Islet of Langerhans (tissue), 1 donor: ENCODE data around the gene CTNS.
"Not testable (repeated sequence)": the region's sequence is repeated elsewhere in the genome, so short reads cannot be mapped to it uniquely, and the experiment has no call there.

Source experiments
- FAIRE-seq: peaks from one replicate; lab custom pipeline; 2011; peaks lifted over from hg19 to GRCh38; lab: Jason Lieb, UNC

The CTNS gene

DNA sequence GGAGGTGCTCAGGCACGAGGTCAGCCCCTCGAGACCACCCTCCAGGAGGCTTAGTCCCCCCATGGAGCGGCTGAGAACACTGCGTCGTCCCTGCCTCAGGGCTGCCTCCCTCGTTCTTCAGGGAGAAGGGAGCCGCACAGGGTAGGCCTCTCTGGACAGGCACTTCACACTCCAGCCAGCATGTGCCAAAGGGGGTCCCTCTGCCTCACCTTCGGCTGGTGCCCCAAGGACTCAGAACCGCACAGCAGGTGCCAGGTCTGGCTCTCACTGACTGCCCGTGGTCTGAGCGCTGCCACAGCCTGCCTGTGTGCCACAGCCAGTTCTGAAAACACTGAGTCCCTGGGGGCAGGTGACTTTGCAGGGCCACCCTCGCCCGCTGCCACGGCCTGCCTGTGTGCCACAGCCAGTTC lies 52.3 kb downstream of the CTNS start:
- no peak for FAIRE-seq

DNA sequence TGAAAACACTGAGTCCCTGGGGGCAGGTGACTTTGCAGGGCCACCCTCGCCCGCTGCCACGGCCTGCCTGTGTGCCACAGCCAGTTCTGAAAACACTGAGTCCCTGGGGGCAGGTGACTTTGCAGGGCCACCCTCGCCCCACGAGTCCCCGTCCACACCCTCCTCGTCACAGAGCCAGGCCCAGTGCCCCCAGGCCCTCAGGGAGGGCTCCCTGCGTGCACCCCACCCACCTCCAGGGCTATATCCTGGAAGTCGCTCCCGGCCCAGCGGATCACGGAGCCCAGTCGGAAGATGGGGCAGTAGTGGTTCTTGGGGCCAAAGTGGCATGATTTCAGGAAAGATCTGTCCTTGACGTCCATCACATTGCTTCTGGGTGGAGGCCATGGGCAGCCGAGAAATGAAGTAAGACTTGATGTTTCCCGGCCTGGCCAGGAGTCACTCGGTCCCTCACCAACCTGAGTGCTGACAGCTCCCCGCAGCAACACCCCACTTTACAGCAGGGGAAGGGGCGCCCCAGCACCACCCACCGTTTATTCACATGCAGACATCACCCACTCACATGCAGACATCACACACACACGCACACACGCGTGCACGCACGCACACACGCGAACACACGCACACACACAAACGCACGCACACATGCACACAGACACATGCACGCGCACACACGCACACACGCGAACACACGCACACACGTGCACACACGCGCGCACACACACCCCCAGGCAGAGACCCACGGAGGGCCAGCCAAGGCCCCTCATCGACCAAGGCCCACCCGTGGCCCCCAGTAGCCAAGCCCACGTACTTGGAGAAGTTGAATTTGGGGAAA lies 52.9 kb downstream of the CTNS start:
- FAIRE-seq, result no peak

DNA sequence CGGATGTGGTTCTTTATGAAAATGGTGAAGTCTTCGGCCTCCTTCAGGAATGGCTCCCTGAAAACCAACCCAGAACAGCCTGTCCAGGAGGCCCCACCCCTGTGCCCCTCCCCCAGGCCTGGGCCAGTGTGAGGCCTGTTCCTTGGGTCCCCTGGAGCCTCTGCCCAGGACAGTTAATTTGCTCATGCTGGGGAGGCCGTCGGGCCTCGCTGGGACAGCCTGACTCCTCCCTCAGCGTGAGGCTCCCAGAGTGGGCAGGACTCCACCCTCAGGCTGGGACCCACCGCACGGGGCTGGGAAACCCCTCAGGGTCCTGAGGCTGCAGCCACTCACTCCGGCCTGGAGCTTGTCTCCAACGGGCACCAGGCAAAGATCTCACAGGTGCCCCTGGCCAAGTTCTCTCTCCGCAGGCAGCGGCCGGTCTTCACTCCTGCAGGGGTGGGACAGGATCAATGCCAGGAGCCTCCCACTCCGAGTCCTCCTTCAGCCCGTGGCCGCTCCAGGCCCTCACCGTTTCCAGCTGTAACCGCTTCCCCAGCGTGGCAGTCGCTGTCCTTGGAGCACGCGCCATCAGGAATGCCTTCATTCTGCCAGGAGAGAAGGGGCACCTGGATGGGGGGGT lies 53.6 kb downstream of the CTNS start:
- FAIRE-seq, result no peak

DNA sequence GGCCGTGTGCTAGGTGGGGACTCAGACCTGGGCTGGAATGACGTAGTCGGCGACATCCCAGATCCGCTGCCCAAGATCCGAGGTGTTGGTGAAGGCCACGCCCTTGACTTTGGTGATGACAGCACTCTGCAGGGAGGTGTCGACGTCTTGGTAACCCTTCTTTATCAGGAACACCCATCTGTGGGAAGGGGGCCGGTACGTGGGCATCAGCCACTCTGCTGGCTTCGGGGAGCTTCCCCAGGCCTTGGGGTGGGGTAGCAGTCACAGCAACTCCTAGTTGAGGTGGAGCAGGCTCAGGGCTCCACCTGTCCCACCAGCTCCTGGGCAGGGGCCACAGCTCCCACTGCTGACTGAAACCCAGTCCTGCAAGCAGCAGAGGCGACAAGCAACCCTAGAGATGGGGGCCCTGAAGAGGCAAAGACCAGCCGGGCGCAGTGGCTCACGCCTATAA lies 55.1 kb downstream of the CTNS start:
- FAIRE-seq, result no peak

DNA sequence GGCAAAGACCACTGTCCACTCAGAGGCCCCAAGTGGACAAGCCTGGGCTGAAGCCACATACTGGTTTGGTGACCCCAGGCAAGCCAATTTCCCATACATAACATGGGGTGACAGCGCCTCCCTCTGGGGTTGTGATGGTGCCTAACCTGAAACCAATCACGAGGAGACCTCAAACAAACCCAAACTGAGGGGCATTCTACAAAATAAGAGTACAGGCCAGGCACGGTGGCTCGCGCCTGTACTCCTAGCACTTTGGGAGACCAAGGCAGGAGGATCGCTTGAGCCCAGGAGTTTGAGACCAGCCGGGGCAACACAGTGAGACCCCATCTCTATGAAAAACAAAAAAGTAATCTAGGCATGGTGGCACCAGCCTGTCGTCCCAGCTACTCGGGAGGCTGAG lies 55.8 kb downstream of the CTNS start:
- no peak for FAIRE-seq

DNA sequence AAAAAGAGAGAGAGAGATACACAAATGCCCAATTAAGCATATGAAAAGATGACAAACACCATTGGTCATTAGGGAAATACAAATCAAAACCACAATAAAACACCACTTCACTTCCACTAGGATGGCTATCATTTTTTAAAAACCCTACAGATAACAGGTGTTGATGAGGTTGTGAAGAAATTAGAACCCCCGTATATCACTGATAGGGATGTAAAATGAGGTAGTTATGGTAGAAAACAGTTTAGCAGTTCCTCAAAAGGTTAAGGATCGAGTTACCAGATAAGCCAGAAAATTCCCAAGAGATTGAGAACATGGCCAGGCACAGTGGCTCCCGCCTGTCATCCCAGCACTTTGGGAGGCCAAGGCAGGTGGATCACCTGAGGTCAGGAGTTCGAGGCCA lies 56.6 kb downstream of the CTNS start:
- FAIRE-seq, result no peak

DNA sequence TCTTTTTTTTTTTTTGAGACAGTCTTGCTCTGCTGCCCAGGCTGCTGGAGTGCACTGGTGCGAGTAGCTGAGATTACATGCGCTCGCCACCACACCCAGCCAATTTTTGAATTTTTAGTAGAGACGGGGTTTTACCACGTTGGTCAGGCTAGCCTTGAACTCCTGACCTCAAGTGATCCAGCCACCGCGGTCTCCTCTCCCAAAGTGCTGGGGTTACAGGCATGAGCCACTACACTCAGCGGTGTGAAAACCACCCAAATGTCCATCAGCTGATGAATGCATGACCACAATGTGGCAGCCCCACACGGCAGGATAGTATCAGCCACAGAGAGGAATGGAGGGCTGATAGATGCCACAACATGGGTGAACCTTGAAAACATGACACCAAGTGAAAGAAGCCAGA lies 57.3 kb downstream of the CTNS start:
- FAIRE-seq, result no peak

DNA sequence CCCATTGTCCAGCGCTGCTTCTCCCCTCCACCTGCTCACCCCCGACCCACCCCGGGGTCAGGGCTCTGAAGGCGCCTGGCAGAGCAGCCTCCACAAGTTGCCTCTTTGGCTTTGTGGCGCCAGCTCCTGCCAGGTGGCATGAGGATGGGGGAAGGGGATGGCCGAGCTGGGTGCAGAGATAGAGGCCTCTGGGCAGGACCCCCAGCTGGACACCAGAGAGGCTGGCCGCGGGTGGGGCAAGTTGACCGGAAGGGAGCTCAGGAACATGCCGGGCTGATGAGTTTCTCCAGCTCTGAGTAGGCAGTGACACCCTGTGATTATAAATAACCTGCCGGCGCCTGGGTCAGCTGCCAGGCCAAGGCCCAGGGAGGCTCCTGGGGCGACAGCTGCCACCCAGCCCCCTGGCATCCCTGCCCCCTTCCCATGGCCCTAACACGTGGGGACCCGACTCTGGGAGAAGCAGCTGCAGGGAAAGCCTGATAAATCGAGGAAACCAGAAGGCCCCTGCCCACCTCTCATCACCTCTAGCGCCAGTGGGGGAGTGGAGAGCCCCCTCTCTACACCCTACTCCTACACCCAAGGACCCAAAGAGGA lies 58.7 kb downstream of the CTNS start:
- no peak for FAIRE-seq

DNA sequence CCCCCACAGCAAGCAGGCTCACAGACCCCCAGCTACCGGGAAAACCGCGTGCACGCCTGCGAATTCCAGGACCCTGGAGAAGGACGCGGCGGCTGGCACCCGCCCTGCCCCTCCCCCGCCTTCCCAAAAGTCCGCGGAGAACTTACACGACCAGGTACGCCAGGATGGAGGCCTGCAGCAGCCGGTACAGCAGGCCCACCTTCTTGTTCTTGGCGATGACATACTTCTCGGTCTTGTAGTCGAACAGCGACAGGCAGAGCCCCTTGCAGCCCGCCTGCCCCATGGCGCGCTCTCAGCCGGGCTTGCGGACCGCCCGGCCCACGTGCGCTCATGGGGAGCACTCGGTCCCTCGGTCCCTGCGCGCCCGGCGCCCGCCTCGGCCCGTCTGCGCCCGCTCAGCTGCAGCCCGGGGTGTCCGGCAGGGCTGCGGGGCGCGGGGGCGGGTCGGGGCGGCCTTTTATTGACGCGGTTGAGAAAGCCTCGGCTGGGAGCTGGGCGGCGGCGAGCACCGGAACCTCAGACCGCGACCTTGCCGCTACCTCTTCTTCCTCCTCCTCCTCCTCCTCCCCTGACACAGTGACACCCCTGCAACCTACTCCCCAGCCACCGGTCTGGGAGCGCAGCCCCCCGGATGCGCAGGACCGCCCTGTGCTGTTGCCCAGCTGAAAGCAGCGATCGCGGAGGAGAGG lies 59.3 kb downstream of the CTNS start, which contains the start of gene P2RX5:
Gene P2RX5, minus strand, starts transcription at position 433 of the 689 bp plus-strand sequence. Its CDS starts 150 bp downstream, at position 283.
- no peak for FAIRE-seq

DNA sequence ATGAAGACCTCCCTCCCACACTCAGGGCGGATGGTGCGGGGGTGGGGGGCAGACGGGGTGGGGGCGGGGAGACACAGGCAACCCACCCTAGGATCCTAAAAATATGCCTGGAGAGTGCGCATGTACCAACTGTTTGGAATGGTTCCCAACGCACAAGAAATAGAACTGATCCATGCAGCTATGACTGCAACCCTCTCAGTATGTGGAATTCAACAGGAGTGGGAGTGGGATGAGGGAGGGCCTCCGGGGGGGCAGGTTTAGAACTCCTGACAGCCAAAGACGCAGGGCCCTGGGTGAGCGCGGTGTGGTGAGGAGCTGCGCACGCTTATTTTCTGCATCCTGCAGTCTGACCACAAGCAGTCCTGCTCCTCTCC lies 60.5 kb downstream of the CTNS start:
- FAIRE-seq, result no peak

DNA sequence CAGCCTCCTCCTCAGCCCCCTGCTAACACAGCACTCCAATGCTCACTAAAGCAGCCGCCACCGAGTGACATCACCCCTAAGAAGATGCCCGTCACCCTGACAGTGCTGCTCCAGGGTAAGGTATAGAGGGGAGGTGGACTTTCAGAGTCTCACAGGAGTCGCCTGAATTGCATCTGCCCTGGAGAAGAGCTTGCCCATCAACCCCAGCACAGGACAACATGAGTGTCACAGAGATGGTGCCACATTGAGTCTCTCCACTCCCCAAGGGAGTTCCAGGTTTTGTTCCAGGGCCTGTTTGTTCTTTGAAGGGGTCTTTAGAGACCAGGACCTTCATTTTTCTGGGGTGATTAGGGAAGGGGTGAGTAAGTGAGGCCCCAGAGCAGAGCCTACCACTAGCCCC lies 61.6 kb downstream of the CTNS start:
- no peak for FAIRE-seq

DNA sequence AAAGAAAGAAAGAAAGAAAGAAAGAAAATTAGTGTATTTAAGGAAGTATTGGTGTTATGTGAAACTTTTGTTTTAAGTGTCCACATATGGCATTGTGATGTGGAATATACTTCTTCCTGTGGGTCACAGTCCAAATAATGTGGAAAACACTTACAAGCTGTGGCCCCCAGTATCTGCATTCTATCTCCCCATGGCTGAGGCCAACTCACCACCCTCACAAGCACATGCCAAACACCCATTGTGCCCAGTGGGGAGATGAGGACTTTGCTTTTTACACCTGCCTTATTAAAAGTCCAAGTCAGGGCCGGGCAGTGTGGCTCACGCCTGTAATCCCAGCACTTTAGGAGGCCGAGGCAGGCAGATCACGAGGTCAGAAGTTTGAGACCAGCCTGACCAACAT lies 63.4 kb downstream of the CTNS start:
- no peak for FAIRE-seq

DNA sequence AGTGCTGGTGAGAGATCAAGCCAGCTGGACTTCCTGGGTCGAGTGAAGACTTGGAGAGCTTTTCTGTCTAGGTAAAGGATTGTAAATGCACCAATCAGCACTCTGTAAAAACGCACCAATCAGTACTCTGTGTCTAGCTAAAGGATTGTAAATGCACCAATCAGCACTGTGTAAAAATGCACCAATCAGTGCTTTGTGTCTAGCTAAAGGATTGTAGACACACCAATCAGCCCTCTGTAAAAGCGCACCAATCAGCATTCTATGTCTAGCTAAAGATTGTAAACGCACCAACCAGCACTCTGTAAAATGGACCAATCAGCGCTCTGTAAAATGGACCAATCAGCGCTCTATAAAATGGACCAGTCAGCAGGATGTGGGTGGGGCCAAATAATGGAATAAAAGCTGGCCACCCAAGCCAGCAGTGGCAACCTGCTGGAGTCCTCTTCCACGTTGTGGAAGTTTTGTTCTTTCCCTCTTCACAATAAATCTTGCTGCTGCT lies 65.5 kb downstream of the CTNS start:
- not testable (repeated sequence) for FAIRE-seq

DNA sequence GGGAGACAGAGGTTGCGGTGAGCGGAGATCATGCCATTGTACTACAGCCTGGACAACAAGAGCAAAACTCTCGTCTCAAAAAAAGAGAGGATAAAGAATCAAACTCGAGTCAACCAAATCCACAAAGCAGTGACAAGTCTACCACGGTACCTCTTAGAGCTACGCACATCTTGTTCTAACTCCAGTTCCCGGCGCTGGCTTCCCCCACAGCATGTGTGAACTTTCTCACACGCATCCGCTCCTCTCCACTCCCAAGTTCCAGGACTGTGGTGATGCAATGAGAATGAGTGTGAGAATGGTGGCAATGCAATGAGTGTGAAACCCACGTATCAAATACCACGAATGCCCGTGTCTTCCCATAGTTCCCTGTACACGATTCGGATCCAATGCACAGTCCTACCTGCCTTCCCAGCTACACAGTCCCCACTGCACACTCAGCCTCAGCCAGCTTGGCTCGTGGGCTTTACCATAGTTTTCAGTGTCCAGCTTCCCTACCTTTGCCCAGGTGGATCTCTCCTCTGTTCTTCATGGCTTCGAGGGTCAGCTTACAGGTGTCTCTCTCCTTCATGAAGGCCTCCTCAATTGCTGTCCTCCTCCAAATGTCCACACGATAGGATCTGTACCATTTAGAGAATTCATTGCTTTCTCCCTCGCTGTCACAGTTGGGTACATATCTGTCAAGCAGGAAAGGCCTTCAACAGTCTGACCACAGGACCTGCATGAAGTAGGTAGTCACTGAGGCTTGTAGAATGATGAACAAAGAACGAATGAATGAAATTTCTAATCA lies 68.6 kb downstream of the CTNS start:
- FAIRE-seq, result no peak

DNA sequence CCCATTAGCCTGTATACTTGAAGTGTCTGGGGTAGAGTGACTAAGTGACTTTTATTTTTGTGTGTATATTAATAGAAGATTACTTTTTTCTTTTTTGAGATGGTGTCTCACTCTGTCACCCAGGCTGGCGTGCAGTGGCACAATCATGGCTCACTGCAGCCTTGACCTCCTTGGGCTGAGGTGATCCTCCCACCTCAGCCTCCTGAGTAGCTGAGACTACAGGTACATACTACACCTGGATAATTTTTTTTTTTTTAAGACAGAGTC lies 69.1 kb downstream of the CTNS start:
- not testable (repeated sequence) for FAIRE-seq

DNA sequence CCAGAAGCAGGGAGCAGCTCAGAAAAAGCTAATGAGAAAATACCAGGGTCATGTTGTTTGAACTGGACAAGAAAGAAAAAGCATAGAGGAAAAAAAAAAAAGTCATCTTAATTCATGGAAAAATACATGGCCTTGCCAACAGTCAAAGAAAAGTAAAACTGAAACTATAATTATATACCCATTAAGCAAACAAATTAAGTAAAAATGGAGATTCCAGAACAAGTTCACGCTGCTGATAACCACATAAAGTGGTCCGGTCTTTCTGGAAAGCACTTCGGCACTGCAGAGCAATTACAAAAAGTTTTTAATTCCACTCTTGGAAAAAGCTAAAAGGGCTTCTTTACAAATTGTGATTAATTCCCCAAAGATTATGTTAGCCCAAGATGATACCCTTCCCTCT lies 71.8 kb downstream of the CTNS start:
- FAIRE-seq, result no peak

DNA sequence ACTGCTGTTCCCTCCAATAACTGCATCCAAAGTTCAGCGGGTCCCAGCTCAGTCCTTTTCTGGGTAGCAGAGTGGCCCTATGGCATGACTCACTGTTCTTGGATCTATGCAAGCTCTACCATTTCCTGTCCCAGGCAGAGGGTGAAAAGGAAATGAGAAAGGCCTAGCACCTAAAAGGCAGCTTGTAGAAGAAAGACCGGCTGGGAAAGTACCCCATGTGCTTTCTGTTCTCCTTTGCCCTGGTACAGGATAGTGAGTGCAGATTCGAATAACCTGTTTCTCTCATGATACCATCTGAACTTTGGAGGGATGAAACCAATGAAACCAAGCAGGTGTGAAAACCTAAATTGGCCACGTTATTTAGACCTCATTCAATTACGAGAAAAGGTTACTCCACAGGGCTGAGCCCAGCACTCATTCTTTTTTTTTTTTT lies 74.4 kb downstream of the CTNS start:
- no peak for FAIRE-seq
